A549 (cell line): ENCODE results near the gene SOX5. TPM values are rescaled to one million over a fixed set of nuclear protein-coding genes. Genes with fewer than 3 reads are reported as not detected.

ENCODE experiments used
- ATAC-seq, 2 experiments: fragments of 200-7000 bp in 1 of 2; fragments of >200 bp in 1 of 2; cut with Nextera tagmentation in 1 of 2; cut with Tn5 transposase in 1 of 2; 3 replicates each; pipeline versions ENCODE4 v1.8.0 to v1.9.1; 2018 to 2020; ENCODE audit warnings: mild to moderate bottlenecking in 1 of 2, moderate library complexity in 1 of 2
- CTCF ChIA-PET: fragments of 300-600 bp; sonication (Branson Sonifier 250); formaldehyde crosslinking; extraction: SDS; loops from one replicate; lab custom pipeline; 2021; ENCODE audit warnings: antibody characterized with exemption, inconsistent platforms; lab: Yijun Ruan, JAX
- POLR2A ChIA-PET: fragments of 350-600 bp; formaldehyde crosslinking; extraction: SDS; loops from one replicate; lab custom pipeline; 2021; ENCODE audit warnings: antibody characterized with exemption, inconsistent platforms; lab: Yijun Ruan, JAX
- DNase-seq, 2 experiments: peaks; one replicate each; pipeline versions ENCODE4 v3.0.0 to v3.0.0-alpha.2; 2011 to 2016; ENCODE audit warnings: low read depth in 1 of 2, low spot score in 1 of 2
- FAIRE-seq: peaks from 2 replicates; lab custom pipeline; 2011; peaks lifted over from hg19 to GRCh38; lab: Jason Lieb, UNC
- H3K27ac ChIP-seq, 2 experiments: fragments of >200 bp; sonication (Bioruptor Twin); formaldehyde crosslinking; 3 replicates each; pipeline ENCODE4 v1.5.1; 2016 to 2017
- H3K4me1 ChIP-seq: fragments of >200 bp; sonication (Bioruptor Twin); formaldehyde crosslinking; 3 replicates; pipeline ENCODE4 v1.6.1; 2016
- H3K4me2 ChIP-seq: fragments of >200 bp; sonication (Bioruptor Twin); formaldehyde crosslinking; 3 replicates; pipeline ENCODE4 v1.6.1; 2016
- H3K4me3 ChIP-seq: fragments of >200 bp; sonication (Bioruptor Twin); formaldehyde crosslinking; 3 replicates; pipeline ENCODE4 v1.5.1; 2016
- H3K9me3 ChIP-seq: fragments of >200 bp; sonication (Bioruptor Twin); formaldehyde crosslinking; 3 replicates; pipeline ENCODE4 v1.6.1; 2016
- CHD4 ChIP-seq: fragments of 200-600 bp; sonication (generic); IDR thresholded peaks from 2 replicates; pipeline ENCODE4 v1.6.1; 2016; ENCODE audit warnings: antibody characterized with exemption, mild to moderate bottlenecking, borderline replicate concordance
- E2F6 ChIP-seq: IDR thresholded peaks from 2 replicates; pipeline ENCODE4 v1.6.1; 2012; ENCODE audit warnings: low read depth, borderline replicate concordance
- EHF ChIP-seq: fragments of 250-450 bp; sonication (Bioruptor Pico); IDR thresholded peaks from 2 replicates; pipeline ENCODE4 v1.5.0; 2020; ENCODE audit warnings: mild to moderate bottlenecking
- EHMT2 ChIP-seq: fragments of 200-600 bp; sonication (generic); IDR thresholded peaks from 2 replicates; pipeline ENCODE4 v1.6.1; 2016; ENCODE audit warnings: antibody characterized with exemption, low read depth, mild to moderate bottlenecking, moderate library complexity
- ESRRA ChIP-seq: fragments of 150-350 bp; IDR thresholded peaks from 2 replicates; pipeline ENCODE4 v1.6.1; 2014; ENCODE audit warnings: mild to moderate bottlenecking, low read length, borderline replicate concordance
- FOSB ChIP-seq: fragments of 250-450 bp; sonication (Bioruptor Pico); IDR thresholded peaks from 2 replicates; pipeline ENCODE4 v1.5.0; 2020; ENCODE audit warnings: mild to moderate bottlenecking, moderate library complexity
- FOSL2 ChIP-seq, 2 experiments: fragments of 450-650 bp in 1 of 2; fragments of >200 bp in 1 of 2; sonication (Bioruptor Twin) in 1 of 2; formaldehyde crosslinking; IDR thresholded peaks; 2 replicates each; pipeline versions ENCODE4 v1.5.0 to v1.6.1; 2016 to 2020; ENCODE audit warnings: mild to moderate bottlenecking in 1 of 2, moderate library complexity in 1 of 2
- GATA3 ChIP-seq: IDR thresholded peaks from 2 replicates; pipeline ENCODE4 v1.6.1; 2012; ENCODE audit warnings: borderline replicate concordance
- HDAC2 ChIP-seq: fragments of 200-600 bp; sonication (generic); IDR thresholded peaks from 2 replicates; pipeline ENCODE4 v1.6.1; 2016
- KDM1A ChIP-seq: fragments of 200-600 bp; sonication (generic); IDR thresholded peaks from 2 replicates; pipeline ENCODE4 v1.6.1; 2016; ENCODE audit warnings: low read depth, mild to moderate bottlenecking
- KDM5A ChIP-seq: fragments of 200-600 bp; sonication (generic); IDR thresholded peaks from 2 replicates; pipeline ENCODE4 v1.6.1; 2016; ENCODE audit warnings: antibody characterized with exemption, mild to moderate bottlenecking
- MAX ChIP-seq: IDR thresholded peaks from 2 replicates; pipeline ENCODE4 v1.6.1; 2012
- MYC ChIP-seq: IDR thresholded peaks from 2 replicates; pipeline ENCODE4 v1.6.1; 2012; ENCODE audit warnings: mild to moderate bottlenecking, inconsistent platforms, low read length, improper control_type of control experiment, borderline replicate concordance
- NFE2L2 ChIP-seq: fragments of 150-350 bp; conservative IDR thresholded peaks from 2 replicates; pipeline ENCODE4 v1.6.1; 2014; ENCODE audit warnings: low read length
- NR3C1 ChIP-seq: fragments of >200 bp; sonication (Bioruptor Twin); formaldehyde crosslinking; IDR thresholded peaks from 3 replicates; pipeline ENCODE4 v1.6.1; 2017
- PBX3 ChIP-seq: IDR thresholded peaks from 2 replicates; pipeline ENCODE4 v1.6.1; 2012
- POLR2AphosphoS2 ChIP-seq: conservative IDR thresholded peaks from 2 replicates; pipeline ENCODE4 v1.6.1; 2012; ENCODE audit warnings: low read length, improper control_type of control experiment, inconsistent platforms
- RFX5 ChIP-seq: fragments of 450-650 bp; IDR thresholded peaks from 2 replicates; pipeline ENCODE4 v1.7.1; 2014; ENCODE audit warnings: antibody characterized with exemption, mild to moderate bottlenecking, moderate library complexity
- RNF2 ChIP-seq: fragments of 200-600 bp; sonication (generic); IDR thresholded peaks from 2 replicates; pipeline ENCODE4 v1.6.1; 2016; ENCODE audit warnings: low read depth, mild to moderate bottlenecking, antibody characterized with exemption, moderate library complexity, borderline replicate concordance
- TP53 ChIP-seq: fragments of 250-450 bp; sonication (Bioruptor Pico); IDR thresholded peaks from 2 replicates; pipeline ENCODE4 v1.5.0; 2021; ENCODE audit warnings: mild to moderate bottlenecking, moderate library complexity
- ZC3H11A ChIP-seq: fragments of 450-650 bp; IDR thresholded peaks from 2 replicates; pipeline ENCODE4 v1.6.1; 2014; ENCODE audit warnings: antibody characterized with exemption, mild to moderate bottlenecking
- ZSCAN20 ChIP-seq: fragments of 250-450 bp; sonication (Bioruptor Pico); IDR thresholded peaks from 2 replicates; pipeline ENCODE4 v1.8.0; 2022; ENCODE audit warnings: mild to moderate bottlenecking, moderate library complexity
- WGBS: methylation state at CpG from one replicate; pipeline ENCODE4 v1.1.6; 2017; ENCODE audit errors: missing lambda C conversion rate; 5-methylcytosine and 5-hydroxymethylcytosine counted together
- polyA plus RNA-seq, 4 experiments: library from polyadenylated mRNA; depleted of rRNA in 3 of 4; stranded (reverse); fragments of >200 nt; fragmentation: RNase III in 1 of 4; extraction: RNeasy Plus Mini Kit Qiagen cat#74134 plus additional on column Dnase treatment in 1 of 4; gene quantifications; 2 replicates in 3 of 4; 3 replicates in 1 of 4; pipeline ENCODE4 v1.2.3, GENCODE V29; 2011 to 2017
- TF ChIP-seq, protein P1 (sequence below): fragments of 200-600 bp; sonication (generic); IDR thresholded peaks from 2 replicates; pipeline ENCODE4 v1.6.1; 2016; ENCODE audit warnings: antibody characterized with exemption, mild to moderate bottlenecking, moderate library complexity
- TF ChIP-seq, protein P2 (sequence below): fragments of >200 bp; sonication (Bioruptor Twin); formaldehyde crosslinking; IDR thresholded peaks from 2 replicates; pipeline ENCODE4 v1.6.1; 2016

Gene SOX5
- polyA plus RNA-seq, 2 of the 4 experiments (the other 2 are of a cell fraction) = not detected

- TF ChIP-seq, protein P1, sequence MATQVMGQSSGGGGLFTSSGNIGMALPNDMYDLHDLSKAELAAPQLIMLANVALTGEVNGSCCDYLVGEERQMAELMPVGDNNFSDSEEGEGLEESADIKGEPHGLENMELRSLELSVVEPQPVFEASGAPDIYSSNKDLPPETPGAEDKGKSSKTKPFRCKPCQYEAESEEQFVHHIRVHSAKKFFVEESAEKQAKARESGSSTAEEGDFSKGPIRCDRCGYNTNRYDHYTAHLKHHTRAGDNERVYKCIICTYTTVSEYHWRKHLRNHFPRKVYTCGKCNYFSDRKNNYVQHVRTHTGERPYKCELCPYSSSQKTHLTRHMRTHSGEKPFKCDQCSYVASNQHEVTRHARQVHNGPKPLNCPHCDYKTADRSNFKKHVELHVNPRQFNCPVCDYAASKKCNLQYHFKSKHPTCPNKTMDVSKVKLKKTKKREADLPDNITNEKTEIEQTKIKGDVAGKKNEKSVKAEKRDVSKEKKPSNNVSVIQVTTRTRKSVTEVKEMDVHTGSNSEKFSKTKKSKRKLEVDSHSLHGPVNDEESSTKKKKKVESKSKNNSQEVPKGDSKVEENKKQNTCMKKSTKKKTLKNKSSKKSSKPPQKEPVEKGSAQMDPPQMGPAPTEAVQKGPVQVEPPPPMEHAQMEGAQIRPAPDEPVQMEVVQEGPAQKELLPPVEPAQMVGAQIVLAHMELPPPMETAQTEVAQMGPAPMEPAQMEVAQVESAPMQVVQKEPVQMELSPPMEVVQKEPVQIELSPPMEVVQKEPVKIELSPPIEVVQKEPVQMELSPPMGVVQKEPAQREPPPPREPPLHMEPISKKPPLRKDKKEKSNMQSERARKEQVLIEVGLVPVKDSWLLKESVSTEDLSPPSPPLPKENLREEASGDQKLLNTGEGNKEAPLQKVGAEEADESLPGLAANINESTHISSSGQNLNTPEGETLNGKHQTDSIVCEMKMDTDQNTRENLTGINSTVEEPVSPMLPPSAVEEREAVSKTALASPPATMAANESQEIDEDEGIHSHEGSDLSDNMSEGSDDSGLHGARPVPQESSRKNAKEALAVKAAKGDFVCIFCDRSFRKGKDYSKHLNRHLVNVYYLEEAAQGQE = no peak
- TF ChIP-seq E2F6 (no peak), KDM1A (no peak), RNF2 (no peak), KDM5A (no peak), NR3C1 (no peak), EHMT2 (no peak)
- TF ChIP-seq, protein P2, sequence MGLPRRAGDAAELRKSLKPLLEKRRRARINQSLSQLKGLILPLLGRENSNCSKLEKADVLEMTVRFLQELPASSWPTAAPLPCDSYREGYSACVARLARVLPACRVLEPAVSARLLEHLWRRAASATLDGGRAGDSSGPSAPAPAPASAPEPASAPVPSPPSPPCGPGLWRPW = no peak
- TF ChIP-seq, all 56 proteins: peak for 0
- DNase-seq (no peak), FAIRE-seq (no peak), ATAC-seq (no peak)
- no peaks in the 10 kb centered on the region for H3K4me1 ChIP-seq
- POLR2A ChIA-PET = no interaction called here
- H3K4me2 ChIP-seq = no peak overlapping the region
- H3K27ac ChIP-seq = no peak overlapping the region
- no peaks in the 10 kb centered on the region for H3K9me3 ChIP-seq
- 21% methylated on average over 11 of the region's 11 CpGs for WGBS
- CTCF ChIA-PET = no interaction called here
- no peak overlapping the region for H3K4me3 ChIP-seq
Measured at GRCh38 chr12:23585782-23586163, 363.7 kb downstream of the SOX5 start.

DNA sequence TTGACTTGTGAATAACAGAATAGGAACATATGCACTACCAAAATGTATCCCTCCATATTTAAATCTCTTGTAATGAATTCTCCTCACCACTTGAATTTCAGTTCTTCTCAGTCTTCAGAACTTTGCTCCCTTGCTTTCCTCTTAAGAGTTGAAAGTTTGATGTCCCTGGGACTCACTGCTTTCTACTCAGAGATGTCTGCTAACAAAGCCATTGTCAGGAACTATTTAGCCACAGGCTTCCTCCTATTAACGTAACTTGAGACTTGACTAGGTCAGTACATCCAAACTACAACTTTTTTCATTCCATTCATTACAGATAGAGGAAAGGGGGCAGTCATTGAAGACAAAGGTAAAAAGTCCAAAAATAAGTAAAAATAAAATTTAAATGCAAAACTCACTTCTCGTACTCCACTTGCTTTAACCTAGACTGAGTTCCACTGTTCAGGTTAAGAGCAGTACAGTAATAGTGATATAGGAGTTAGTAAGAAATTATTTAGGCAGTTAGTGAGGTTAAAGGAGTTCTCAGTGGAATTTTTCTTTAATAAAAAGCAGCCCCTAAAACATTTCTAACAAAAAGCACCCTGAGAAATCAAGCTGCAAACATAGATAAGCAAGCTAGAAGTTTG lies 364.2 kb downstream of the SOX5 start:
- TF ChIP-seq NFE2L2 (no peak), HDAC2 (no peak)
- TF ChIP-seq, all 56 proteins: peak for 0
- H3K4me1 ChIP-seq = no peaks in the 10 kb centered on the region
- ATAC-seq (no peak), DNase-seq (no peak), FAIRE-seq (no peak)
- WGBS = 4% methylated on average over 2 of the region's 2 CpGs
- POLR2A ChIA-PET = no interaction called here
- CTCF ChIA-PET = no interaction called here
- H3K27ac ChIP-seq = no peak overlapping the region
- no peak overlapping the region for H3K4me3 ChIP-seq
- H3K9me3 ChIP-seq = no peaks in the 10 kb centered on the region
- H3K4me2 ChIP-seq = no peak overlapping the region

GRCh38 chr12:23581913-23582312 lies 367.6 kb downstream of the SOX5 start:
- DNase-seq = no peak
- no peak for TF ChIP-seq GATA3
- Histone ChIP-seq H3K27ac (no peak overlapping the region), H3K4me3 (no peak overlapping the region), H3K4me1 (no peaks in the 10 kb centered on the region), H3K9me3 (no peaks in the 10 kb centered on the region), H3K4me2 (no peak overlapping the region)
- no peak for FAIRE-seq
- ChIA-PET POLR2A (no interaction called here), CTCF (no interaction called here)
- WGBS = 2% methylated on average over 3 of the region's 3 CpGs
- no peak for ATAC-seq

GRCh38 chr12:23579257-23579656 lies 370.2 kb downstream of the SOX5 start:
- H3K4me1 ChIP-seq = no peaks in the 10 kb centered on the region
- 4% methylated on average over 1 of the region's 1 CpG for WGBS
- H3K4me3 ChIP-seq = no peak overlapping the region
- TF ChIP-seq FOSB (CRISPR knock-in tag) = no peak
- TF ChIP-seq RFX5 = no peak
- no peak for TF ChIP-seq TP53 (CRISPR knock-in tag)
- no peak for TF ChIP-seq HDAC2
- TF ChIP-seq EHF (CRISPR knock-in tag) = no peak
- no peak for TF ChIP-seq ESRRA
- TF ChIP-seq MAX = no peak
- TF ChIP-seq ZC3H11A = no peak
- no peak for TF ChIP-seq EHMT2
- TF ChIP-seq POLR2AphosphoS2 = no peak
- TF ChIP-seq ZSCAN20 (CRISPR knock-in tag) = no peak
- TF ChIP-seq CHD4 = no peak
- no peak for TF ChIP-seq MYC
- TF ChIP-seq KDM5A = no peak
- no peak for TF ChIP-seq NR3C1
- TF ChIP-seq, protein P2 = no peak
- TF ChIP-seq PBX3 = no peak
- no peak for TF ChIP-seq FOSL2 (IDR thresholded peaks at IDR 0.05)
- TF ChIP-seq FOSL2 (CRISPR knock-in tag; IDR thresholded peaks at IDR 0.05) = no peak
- CTCF ChIA-PET = no interaction called here
- ATAC-seq = no peak
- POLR2A ChIA-PET = no interaction called here
- no peak overlapping the region for H3K27ac ChIP-seq
- H3K9me3 ChIP-seq = no peaks in the 10 kb centered on the region
- DNase-seq = no peak
- no peak overlapping the region for H3K4me2 ChIP-seq
- FAIRE-seq = no peak
